PC-3 (cell line): ENCODE measurements around the gene MYLK. TPM values are rescaled to one million over a fixed set of nuclear protein-coding genes. Genes with fewer than 3 reads are reported as not detected.

Experiments
- ATAC-seq: fragments of 200-7000 bp; cut with Tn5 transposase; 2 replicates; pipeline ENCODE4 v1.9.1; 2020; ENCODE audit warnings: mild to moderate bottlenecking, moderate library complexity
- BruUV-seq: library from RNA; stranded (reverse); fragments of 400-500 nt; replicated peaks from 2 replicates; lab custom pipeline; 2021; lab: Mats Ljungman, UMichigan
- CTCF ChIA-PET: fragments of 300-600 bp; sonication (Branson Sonifier 250); formaldehyde crosslinking; loops from one replicate; lab custom pipeline; 2022; ENCODE audit warnings: antibody characterized with exemption; lab: Charles Lee
- POLR2A ChIA-PET: fragments of 300-600 bp; sonication (Branson Sonifier 250); formaldehyde crosslinking; loops from one replicate; lab custom pipeline; 2022; ENCODE audit warnings: antibody characterized with exemption; ENCODE audit not compliant: unreplicated experiment; lab: Charles Lee
- DNase-seq: peaks from one replicate; pipeline ENCODE4 v3.0.0-alpha.2; 2015
- H2AFZ ChIP-seq: fragments of 300-600 bp; sonication (generic); 2 replicates; pipeline ENCODE4 v1.6.0; 2016; ENCODE audit warnings: antibody characterized with exemption, low read length
- H3F3A ChIP-seq: fragments of 300-600 bp; sonication (generic); one replicate; pipeline ENCODE4 v1.6.0; 2017; ENCODE audit warnings: antibody characterized with exemption, low read length, control low read depth, mild to moderate bottlenecking; ENCODE audit not compliant: unreplicated experiment
- H3K27ac ChIP-seq: fragments of 300-600 bp; sonication (generic); 2 replicates; pipeline ENCODE4 v1.5.1; 2016; ENCODE audit warnings: mild to moderate bottlenecking, low read length
- H3K27me3 ChIP-seq: fragments of 300-600 bp; sonication (generic); 2 replicates; pipeline ENCODE4 v1.6.1; 2016; ENCODE audit warnings: low read length, mixed read lengths
- H3K36me3 ChIP-seq: fragments of 300-600 bp; sonication (generic); 2 replicates; pipeline ENCODE4 v1.6.1; 2016; ENCODE audit warnings: low read depth, mixed run types, low read length, mixed read lengths
- H3K4me1 ChIP-seq: fragments of 300-600 bp; sonication (generic); 2 replicates; pipeline ENCODE4 v1.5.1; 2016; ENCODE audit warnings: low read length; ENCODE audit not compliant: insufficient read depth
- H3K4me2 ChIP-seq: fragments of 300-600 bp; sonication (generic); 2 replicates; pipeline ENCODE4 v1.6.0; 2016; ENCODE audit warnings: low read length
- H3K4me3 ChIP-seq: fragments of 300-600 bp; sonication (generic); 2 replicates; pipeline ENCODE4 v1.5.1; 2016; ENCODE audit warnings: mild to moderate bottlenecking, low read length, mixed read lengths
- H3K79me2 ChIP-seq: fragments of 300-600 bp; sonication (generic); 2 replicates; pipeline ENCODE4 v1.6.1; 2017; ENCODE audit warnings: low read length, mixed read lengths
- H3K9ac ChIP-seq: fragments of 300-600 bp; sonication (generic); 2 replicates; pipeline ENCODE4 v1.6.0; 2016; ENCODE audit warnings: mild to moderate bottlenecking, low read length
- H3K9me2 ChIP-seq: fragments of 300-600 bp; sonication (generic); replicated peaks from 2 replicates; pipeline ENCODE4 v1.6.1; 2016; ENCODE audit warnings: mixed run types, low read length, mixed read lengths
- H3K9me3 ChIP-seq: fragments of 300-600 bp; sonication (generic); 2 replicates; pipeline ENCODE4 v1.6.1; 2016; ENCODE audit warnings: low read length, mixed read lengths
- H4K20me1 ChIP-seq: fragments of 300-600 bp; sonication (generic); 2 replicates; pipeline ENCODE4 v1.6.1; 2016; ENCODE audit warnings: low read length, mixed read lengths
- EZH2 ChIP-seq: fragments of 300-600 bp; sonication (generic); IDR thresholded peaks from one replicate; pipeline ENCODE4 v1.6.1; 2017; ENCODE audit warnings: antibody characterized with exemption, mild to moderate bottlenecking, low read length; ENCODE audit not compliant: unreplicated experiment
- EZH2phosphoT487 ChIP-seq: fragments of 300-600 bp; sonication (generic); IDR thresholded peaks from 2 replicates; pipeline ENCODE4 v1.6.1; 2018; ENCODE audit warnings: mild to moderate bottlenecking, antibody characterized with exemption, low read length, borderline replicate concordance
- intact Hi-C: fragments of 100-400 bp; cut with micrococcal nuclease; formaldehyde crosslinking; loops from 2 replicates; pipeline ENCODE4 v1.9.0; 2023
- total RNA-seq: library from RNA; depleted of rRNA; stranded (reverse); fragments of >200 nt; gene quantifications from 2 replicates; pipeline ENCODE4 v1.2.3, GENCODE V29; 2014
- TF ChIP-seq, protein P1 (sequence below): fragments of 300-600 bp; sonication (generic); conservative IDR thresholded peaks from 2 replicates; pipeline ENCODE4 v1.5.1; 2017; ENCODE audit warnings: antibody characterized with exemption, low read depth, mild to moderate bottlenecking, low read length

MYLK gene
- total RNA-seq, 1 experiment from 2014 or later = 6.9 TPM

- Histone ChIP-seq H3K27me3 (no peaks in the 10 kb centered on the region), H4K20me1 (no peaks in the 10 kb centered on the region), H3F3A (no peaks in the 10 kb centered on the region), H3K4me2 (no peak overlapping the region), H3K79me2 (no peaks in the 10 kb centered on the region), H3K9me2 (no peaks in the 10 kb centered on the region), H3K36me3 (peaks cover 4% of the 10 kb centered on the region; the same call in 1 of the 2 replicates), H3K27ac (no peak overlapping the region), H3K9ac (no peak overlapping the region), H3K4me3 (no peak overlapping the region), H2AFZ (no peak overlapping the region), H3K9me3 (peaks cover 20% of the 10 kb centered on the region), H3K4me1 (no peaks in the 10 kb centered on the region)
- TF ChIP-seq, protein P1, sequence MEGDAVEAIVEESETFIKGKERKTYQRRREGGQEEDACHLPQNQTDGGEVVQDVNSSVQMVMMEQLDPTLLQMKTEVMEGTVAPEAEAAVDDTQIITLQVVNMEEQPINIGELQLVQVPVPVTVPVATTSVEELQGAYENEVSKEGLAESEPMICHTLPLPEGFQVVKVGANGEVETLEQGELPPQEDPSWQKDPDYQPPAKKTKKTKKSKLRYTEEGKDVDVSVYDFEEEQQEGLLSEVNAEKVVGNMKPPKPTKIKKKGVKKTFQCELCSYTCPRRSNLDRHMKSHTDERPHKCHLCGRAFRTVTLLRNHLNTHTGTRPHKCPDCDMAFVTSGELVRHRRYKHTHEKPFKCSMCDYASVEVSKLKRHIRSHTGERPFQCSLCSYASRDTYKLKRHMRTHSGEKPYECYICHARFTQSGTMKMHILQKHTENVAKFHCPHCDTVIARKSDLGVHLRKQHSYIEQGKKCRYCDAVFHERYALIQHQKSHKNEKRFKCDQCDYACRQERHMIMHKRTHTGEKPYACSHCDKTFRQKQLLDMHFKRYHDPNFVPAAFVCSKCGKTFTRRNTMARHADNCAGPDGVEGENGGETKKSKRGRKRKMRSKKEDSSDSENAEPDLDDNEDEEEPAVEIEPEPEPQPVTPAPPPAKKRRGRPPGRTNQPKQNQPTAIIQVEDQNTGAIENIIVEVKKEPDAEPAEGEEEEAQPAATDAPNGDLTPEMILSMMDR = no peak
- TF ChIP-seq EZH2phosphoT487 (no peak), EZH2 (no peak)
- DNase-seq = no peak
- no peak for ATAC-seq
- intact Hi-C loops = no loop called here
- ChIA-PET POLR2A (no interaction called here), CTCF (no interaction called here)
- no TSS peak for BruUV-seq
These were observed 43.2 kb downstream of the MYLK start for GRCh38 chr3:123840961-123841360.

- no peaks in the 10 kb centered on the region for H3K27me3 ChIP-seq
- no peak overlapping the region for H3K9ac ChIP-seq
- BruUV-seq = no TSS peak
- no peaks in the 10 kb centered on the region for H4K20me1 ChIP-seq
- H3K9me2 ChIP-seq = no peaks in the 10 kb centered on the region
- H3K79me2 ChIP-seq = no peaks in the 10 kb centered on the region
- TF ChIP-seq EZH2phosphoT487 (no peak), EZH2 (no peak)
- TF ChIP-seq, protein P1 = no peak
- ATAC-seq (no peak), DNase-seq (no peak)
- ChIA-PET CTCF (no interaction called here), POLR2A (no interaction called here)
- peaks cover 4% of the 10 kb centered on the region; the same call in 1 of the 2 replicates for H3K36me3 ChIP-seq
- intact Hi-C loops = no loop called here
- H3K27ac ChIP-seq = no peak overlapping the region
- no peaks in the 10 kb centered on the region for H3F3A ChIP-seq
- H3K4me3 ChIP-seq = no peak overlapping the region
- H3K4me2 ChIP-seq = no peak overlapping the region
- no peak overlapping the region for H2AFZ ChIP-seq
- H3K9me3 ChIP-seq = peaks cover 20% of the 10 kb centered on the region
- peaks cover 13% of the 10 kb centered on the region for H3K4me1 ChIP-seq
These were observed 46.3 kb downstream of the MYLK start for GRCh38 chr3:123837858-123838257.

DNA sequence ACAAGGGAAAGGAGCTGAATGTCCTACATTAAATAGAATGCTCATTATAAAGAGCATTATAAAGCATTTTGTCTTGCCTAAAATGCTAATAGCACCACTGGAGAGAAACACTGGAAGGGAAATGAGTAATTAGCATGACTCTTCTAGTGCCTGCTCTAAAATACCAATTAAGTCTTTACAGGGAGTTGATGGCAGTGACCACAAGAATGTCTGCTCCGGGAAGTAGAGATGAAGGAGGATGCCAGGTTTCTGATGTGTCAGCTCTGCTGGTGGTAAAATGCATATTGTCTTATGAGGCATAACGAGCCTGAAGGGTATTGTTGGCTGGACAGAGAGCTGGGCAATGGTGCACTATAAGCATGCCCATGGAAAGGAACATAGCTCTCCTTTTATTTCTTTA lies 49.5 kb downstream of the MYLK start:
- Histone ChIP-seq H3K27ac (no peak overlapping the region), H3K27me3 (no peaks in the 10 kb centered on the region), H4K20me1 (no peaks in the 10 kb centered on the region), H2AFZ (no peak overlapping the region), H3K9me3 (peaks cover 10% of the 10 kb centered on the region; the same call in 1 of the 2 replicates), H3K36me3 (no peaks in the 10 kb centered on the region; the same call in 1 of the 2 replicates), H3K79me2 (no peaks in the 10 kb centered on the region), H3K9ac (no peak overlapping the region), H3K4me2 (peak overlapping the region; percentile 3), H3K4me3 (no peak overlapping the region), H3F3A (no peaks in the 10 kb centered on the region), H3K9me2 (no peaks in the 10 kb centered on the region), H3K4me1 (peaks cover 13% of the 10 kb centered on the region)
- peak; percentile 97 for ATAC-seq
- BruUV-seq = no TSS peak
- TF ChIP-seq, protein P1 = no peak
- TF ChIP-seq EZH2phosphoT487 = no peak
- TF ChIP-seq EZH2 = no peak
- POLR2A ChIA-PET = no interaction called here
- CTCF ChIA-PET = no interaction called here
- peak; percentile 89 for DNase-seq
- intact Hi-C loops = loop anchor here (2.0 to 5.0 kb wide), 3 partner anchors 42 to 102 kb away; no protein-coding TSS in a partner anchor
